Naive B cell (primary cell): Measurements from ENCODE around the gene SZRD1. TPM values are rescaled to one million over a fixed set of nuclear protein-coding genes. Genes with fewer than 3 reads are reported as not detected.
A peak's percentile ranks its signal among the peaks of the same experiment; 100 is the strongest.

ENCODE experiments used
- ATAC-seq, 2 donors: fragments of 150-1000 bp; cut with Tn5 transposase; 2 replicates each; pipeline ENCODE4 v1.10.0; 2021; ENCODE audit warnings: low read depth in 2 of 2, mild to moderate bottlenecking in 2 of 2, moderate library complexity in 2 of 2
- DNase-seq: peaks from one replicate; pipeline ENCODE4 v3.0.0; 2022
- H3K27ac Mint-ChIP-seq, 6 donors: one replicate each; pipeline ENCODE4 v1.8.0; 2020 to 2022; ENCODE audit warnings: mild to moderate bottlenecking in 6 of 6, mixed read lengths in 6 of 6, moderate library complexity in 5 of 6, inconsistent platforms in 2 of 6
- H3K27me3 Mint-ChIP-seq, 3 donors: one replicate each; pipeline ENCODE4 v1.8.0; 2021 to 2022; ENCODE audit warnings: mixed read lengths in 3 of 3, mild to moderate bottlenecking in 1 of 3
- H3K36me3 Mint-ChIP-seq, 2 donors: one replicate each; pipeline ENCODE4 v1.8.0; 2020 to 2022; ENCODE audit warnings: mixed read lengths in 2 of 2, inconsistent platforms in 1 of 2, mild to moderate bottlenecking in 1 of 2
- H3K4me1 Mint-ChIP-seq, 3 donors: one replicate each; pipeline ENCODE4 v1.8.0; 2020 to 2022; ENCODE audit warnings: mixed read lengths in 3 of 3, inconsistent platforms in 1 of 3, mild to moderate bottlenecking in 1 of 3, moderate library complexity in 1 of 3
- H3K4me3 Mint-ChIP-seq, 8 donors: one replicate each; pipeline ENCODE4 v1.8.0; 2020 to 2022; ENCODE audit warnings: mild to moderate bottlenecking in 8 of 8, mixed read lengths in 8 of 8, moderate library complexity in 8 of 8, inconsistent platforms in 2 of 8
- H3K9me3 Mint-ChIP-seq, 7 donors: one replicate each; pipeline ENCODE4 v1.8.0; 2020 to 2022; ENCODE audit warnings: mixed read lengths in 7 of 7, mild to moderate bottlenecking in 5 of 7, inconsistent platforms in 2 of 7, moderate library complexity in 1 of 7
- polyA plus RNA-seq, 6 donors: library from polyadenylated mRNA; unstranded; fragments of 300-500 nt; fragmentation: Illumina TruSeq; gene quantifications; one replicate each; pipeline ENCODE4 v1.2.3, GENCODE V29; 2021; ENCODE audit warnings: low read depth in 6 of 6

Gene SZRD1
- polyA plus RNA-seq, 6 donors from 2014 or later, result 41.1 to 59.6 (median 50.9) TPM

GRCh38 chr1:16393570-16394521 lies 26.8 kb downstream of the SZRD1 start:
- Mint-ChIP-seq H3K4me1 (peaks cover 28 to 43% (median 39%) of the 10 kb centered on the region in 3 donors), H3K27ac (peak overlapping the region in 4 of 6 donors; percentile 19 to 74 (median 34)), H3K36me3 (peaks cover 0 to 8% of the 10 kb centered on the region in 2 donors), H3K4me3 (peak overlapping the region in 1 of 8 donors; percentile 2), H3K27me3 (no peaks in the 10 kb centered on the region), H3K9me3 (no peaks in the 10 kb centered on the region)
- DNase-seq, result no peak
- no peak for ATAC-seq

- ATAC-seq, result no peak
- Mint-ChIP-seq H3K36me3 (peaks cover 0 to 8% of the 10 kb centered on the region in 2 donors), H3K9me3 (no peaks in the 10 kb centered on the region)
Measured at GRCh38 chr1:16394977-16395376, 27.9 kb downstream of the SZRD1 start.

GRCh38 chr1:16396591-16396990 lies 29.5 kb downstream of the SZRD1 start:
- no peak for DNase-seq
- H3K36me3 Mint-ChIP-seq, result peaks cover 0 to 8% of the 10 kb centered on the region in 2 donors
- peaks cover 15 to 24% (median 17%) of the 10 kb centered on the region in 3 donors for H3K4me1 Mint-ChIP-seq
- H3K9me3 Mint-ChIP-seq, result no peaks in the 10 kb centered on the region
- no peak overlapping the region for H3K4me3 Mint-ChIP-seq
- H3K27me3 Mint-ChIP-seq, result no peaks in the 10 kb centered on the region
- no peak for ATAC-seq
- peak overlapping the region in 3 of 6 donors; percentile 61 to 92 (median 77) for H3K27ac Mint-ChIP-seq

More at GRCh38 chr1:16394977-16395376, 27.9 kb downstream of the SZRD1 start:
- H3K4me3 Mint-ChIP-seq, result peak overlapping the region in 1 of 8 donors; percentile 60
- no peak for DNase-seq
- no peak overlapping the region for H3K27ac Mint-ChIP-seq
- H3K4me1 Mint-ChIP-seq, result peaks cover 26 to 40% (median 31%) of the 10 kb centered on the region in 3 donors
- H3K27me3 Mint-ChIP-seq, result no peaks in the 10 kb centered on the region

GRCh38 chr1:16397120-16397519 lies 30.1 kb downstream of the SZRD1 start:
- no peak for DNase-seq
- Mint-ChIP-seq H3K36me3 (peaks cover 0 to 8% of the 10 kb centered on the region in 2 donors), H3K27ac (peak overlapping the region in 2 of 6 donors; percentile 61 to 77), H3K4me3 (no peak overlapping the region), H3K9me3 (no peaks in the 10 kb centered on the region), H3K4me1 (peaks cover 11 to 19% (median 17%) of the 10 kb centered on the region in 3 donors), H3K27me3 (no peaks in the 10 kb centered on the region)
- ATAC-seq, result no peak

GRCh38 chr1:16398371-16398953 lies 31.4 kb downstream of the SZRD1 start:
- Mint-ChIP-seq H3K27ac (peak overlapping the region in 5 of 6 donors; percentile 15 to 74 (median 70)), H3K4me3 (no peak overlapping the region), H3K27me3 (no peaks in the 10 kb centered on the region), H3K9me3 (no peaks in the 10 kb centered on the region), H3K36me3 (no peaks in the 10 kb centered on the region), H3K4me1 (peaks cover 0 to 5% (median 4%) of the 10 kb centered on the region in 3 donors)
- ATAC-seq (no peak), DNase-seq (no peak)

- H3K9me3 Mint-ChIP-seq, result peaks cover 0 to 2% (median 0%) of the 10 kb centered on the region in 7 donors
- ATAC-seq, result no peak
Measured at GRCh38 chr1:16402742-16403141, 35.7 kb downstream of the SZRD1 start.

GRCh38 chr1:16405441-16405840 lies 38.4 kb downstream of the SZRD1 start:
- DNase-seq (no peak), ATAC-seq (no peak)
- Mint-ChIP-seq H3K4me1 (peaks cover 0 to 4% (median 3%) of the 10 kb centered on the region in 3 donors), H3K36me3 (no peaks in the 10 kb centered on the region), H3K27me3 (peaks cover 0 to 6% (median 0%) of the 10 kb centered on the region in 3 donors), H3K27ac (peak overlapping the region in 1 of 6 donors; percentile 69), H3K4me3 (no peak overlapping the region), H3K9me3 (peaks cover 0 to 2% (median 0%) of the 10 kb centered on the region in 7 donors)

More at GRCh38 chr1:16402742-16403141, 35.7 kb downstream of the SZRD1 start:
- Mint-ChIP-seq H3K36me3 (no peaks in the 10 kb centered on the region), H3K4me3 (no peak overlapping the region), H3K4me1 (peaks cover 0 to 5% (median 4%) of the 10 kb centered on the region in 3 donors), H3K27ac (no peak overlapping the region), H3K27me3 (no peaks in the 10 kb centered on the region)
- no peak for DNase-seq

- peak overlapping the region in 1 of 8 donors; percentile 35 for H3K4me3 Mint-ChIP-seq
- no peak for DNase-seq
- no peak for ATAC-seq
- H3K4me1 Mint-ChIP-seq, result peaks cover 0 to 3% (median under 1%) of the 10 kb centered on the region in 3 donors
- no peaks in the 10 kb centered on the region for H3K36me3 Mint-ChIP-seq
- H3K27ac Mint-ChIP-seq, result peak overlapping the region in 1 of 6 donors; percentile 57
- H3K9me3 Mint-ChIP-seq, result peaks cover 0 to 2% (median 0%) of the 10 kb centered on the region in 7 donors
- peaks cover 0 to 12% (median 0%) of the 10 kb centered on the region in 3 donors for H3K27me3 Mint-ChIP-seq
Measured at GRCh38 chr1:16406868-16407267, 39.8 kb downstream of the SZRD1 start.

- peak overlapping the region in 1 of 8 donors; percentile 57 for H3K4me3 Mint-ChIP-seq
- H3K9me3 Mint-ChIP-seq, result peaks cover 0 to 2% (median 0%) of the 10 kb centered on the region in 7 donors
- H3K27ac Mint-ChIP-seq, result peak overlapping the region in 2 of 6 donors; percentile 26 to 31
- H3K36me3 Mint-ChIP-seq, result no peaks in the 10 kb centered on the region
- H3K4me1 Mint-ChIP-seq, result peaks cover 0 to 3% (median 0%) of the 10 kb centered on the region in 3 donors
- ATAC-seq (no peak), DNase-seq (no peak)
- peaks cover 0 to 12% (median 0%) of the 10 kb centered on the region in 3 donors for H3K27me3 Mint-ChIP-seq
Measured at GRCh38 chr1:16409536-16410152, 42.6 kb downstream of the SZRD1 start.

- Mint-ChIP-seq H3K9me3 (no peaks in the 10 kb centered on the region), H3K4me1 (peaks cover 0 to 3% (median under 1%) of the 10 kb centered on the region in 3 donors), H3K4me3 (no peak overlapping the region), H3K27ac (peak overlapping the region in 1 of 6 donors; percentile 47), H3K36me3 (no peaks in the 10 kb centered on the region), H3K27me3 (peaks cover 0 to 12% (median 0%) of the 10 kb centered on the region in 3 donors)
- ATAC-seq (no peak), DNase-seq (no peak)
Measured at GRCh38 chr1:16410803-16411202, 43.8 kb downstream of the SZRD1 start.

GRCh38 chr1:16413191-16413590 lies 46.1 kb downstream of the SZRD1 start:
- DNase-seq, result no peak
- Mint-ChIP-seq H3K4me3 (no peak overlapping the region), H3K27me3 (peaks cover 0 to 12% (median 0%) of the 10 kb centered on the region in 3 donors), H3K36me3 (no peaks in the 10 kb centered on the region), H3K4me1 (peaks cover 0 to 3% (median 0%) of the 10 kb centered on the region in 3 donors), H3K9me3 (no peaks in the 10 kb centered on the region), H3K27ac (peak overlapping the region in 2 of 6 donors; percentile 8 to 57)
- no peak for ATAC-seq

- Mint-ChIP-seq H3K27me3 (peaks cover 0 to 36% (median 0%) of the 10 kb centered on the region in 3 donors), H3K4me3 (peak overlapping the region in 1 of 8 donors; percentile 20), H3K27ac (peak overlapping the region in 3 of 6 donors; percentile 13 to 78 (median 76)), H3K36me3 (no peaks in the 10 kb centered on the region), H3K9me3 (no peaks in the 10 kb centered on the region), H3K4me1 (peaks cover 26 to 31% (median 30%) of the 10 kb centered on the region in 3 donors)
- no peak for DNase-seq
- no peak for ATAC-seq
Measured at GRCh38 chr1:16418823-16419425, 51.9 kb downstream of the SZRD1 start.
